Vein endothelial cell (primary cell): ENCODE results near the gene SIX5. TPM values are rescaled to one million over a fixed set of nuclear protein-coding genes. Genes with fewer than 3 reads are reported as not detected.

Experiments
- total RNA-seq: library from RNA; depleted of rRNA; stranded (reverse); fragments of >200 nt; gene quantifications from 2 replicates; pipeline ENCODE4 v1.2.3, GENCODE V29; 2012

Gene SIX5
- 5.6 and 8.2 TPM in 2 replicates for total RNA-seq

GRCh38 chr19:45768984-45769782, at the start of gene SIX5:
Gene SIX5 (minus strand): TSS chr19:45769252. CDS start chr19:45768844, 408 bp downstream.

GRCh38 chr19:45814851-45815480, 45.9 kb upstream of the SIX5 start, which contains the start of gene RSPH6A:
Gene RSPH6A (minus strand): TSS chr19:45815308. CDS start chr19:45815176, 132 bp downstream.

GRCh38 chr19:45792470-45793177, 23.6 kb upstream of the SIX5 start, which contains the start of gene DMWD:
Gene DMWD (minus strand): TSS chr19:45792845. CDS start chr19:45792756, 89 bp downstream.

GRCh38 chr19:45782162-45782691, 13.2 kb upstream of the SIX5 start, which contains the start of gene DMPK:
Gene DMPK (minus strand): TSS chr19:45782490. CDS start chr19:45782352, 138 bp downstream.

GRCh38 chr19:45733160-45733810, 35.8 kb downstream of the SIX5 start, which contains the start of gene MEIOSIN:
Gene MEIOSIN (plus strand): TSS chr19:45733439. CDS start chr19:45735377, 1,938 bp downstream.

GRCh38 chr19:45730368-45731288, 38.4 kb downstream of the SIX5 start, which contains the start of gene FBXO46:
Gene FBXO46 (minus strand): TSS chr19:45730896. CDS start chr19:45713495, 17,401 bp downstream.

Other genes starting within 250 kb of the SIX5 start
- 15.0 and 15.4 TPM in 2 replicates for gene OPA3, start 184.4 kb downstream of the SIX5 start, total RNA-seq
- 5.2 and 6.7 TPM in 2 replicates for gene GPR4, start 167.0 kb downstream of the SIX5 start, total RNA-seq
- 11.9 and 14.0 TPM in 2 replicates for gene EML2, start 129.9 kb downstream of the SIX5 start, total RNA-seq
- gene GIPR, start 101.0 kb downstream of the SIX5 start, total RNA-seq, result under 0.01 TPM in 1 of 2 replicates, not detected in the other
- gene SNRPD2, start 77.3 kb downstream of the SIX5 start, total RNA-seq, result 219 and 256 TPM in 2 replicates
- gene QPCTL, start 76.6 kb downstream of the SIX5 start, total RNA-seq, result 20.6 and 20.8 TPM in 2 replicates
- 13.2 and 17.0 TPM in 2 replicates for gene FBXO46, start 38.4 kb downstream of the SIX5 start, total RNA-seq
- gene MEIOSIN, start 35.8 kb downstream of the SIX5 start, total RNA-seq, result not detected in 2 replicates
- gene DMPK, start 13.2 kb upstream of the SIX5 start, total RNA-seq, result 12.4 and 13.7 TPM in 2 replicates
- 49.2 and 50.6 TPM in 2 replicates for gene DMWD, start 23.6 kb upstream of the SIX5 start, total RNA-seq
- gene RSPH6A, start 46.1 kb upstream of the SIX5 start, total RNA-seq, result under 0.01 and 0.38 TPM in 2 replicates
- gene SYMPK, start 93.9 kb upstream of the SIX5 start, total RNA-seq, result 41.6 and 62.4 TPM in 2 replicates
- under 0.01 TPM in 1 of 2 replicates, not detected in the other for gene FOXA3, start 95.1 kb upstream of the SIX5 start, total RNA-seq
- 26.2 and 33.6 TPM in 2 replicates for gene IRF2BP1, start 116.9 kb upstream of the SIX5 start, total RNA-seq
- 2.3 TPM in 2 replicates for gene MYPOP, start 133.4 kb upstream of the SIX5 start, total RNA-seq
- not detected in 2 replicates for gene NANOS2, start 145.5 kb upstream of the SIX5 start, total RNA-seq
- gene NOVA2, start 204.6 kb upstream of the SIX5 start, total RNA-seq, result 10.0 and 11.1 TPM in 2 replicates
- gene CCDC61, start 226.2 kb upstream of the SIX5 start, total RNA-seq, result 6.0 and 9.1 TPM in 2 replicates